Caki2 (cell line): ENCODE measurements around the gene IL21R. TPM values are rescaled to one million over a fixed set of nuclear protein-coding genes. Genes with fewer than 3 reads are reported as not detected.

Source experiments
- DNase-seq: peaks from one replicate; pipeline ENCODE4 v3.0.0-alpha.2; 2015; ENCODE audit warnings: low read depth
- in situ Hi-C: cut with HindIII; loops from 2 replicates; pipeline ENCODE4 v1.10.0; 2016; ENCODE audit warnings: low sequenced_read_pairs, low pct_unique_long_range_greater_than_20kb, mixed read lengths
- total RNA-seq: library from RNA; depleted of rRNA; stranded (reverse); fragments of >200 nt; shearing (Covaris generic); gene quantifications from 2 replicates; pipeline ENCODE4 v1.2.3, GENCODE V29; 2014; ENCODE audit warnings: low replicate concordance

Gene IL21R
- total RNA-seq, 1 experiment from 2014 or later: 1.4 TPM

DNA sequence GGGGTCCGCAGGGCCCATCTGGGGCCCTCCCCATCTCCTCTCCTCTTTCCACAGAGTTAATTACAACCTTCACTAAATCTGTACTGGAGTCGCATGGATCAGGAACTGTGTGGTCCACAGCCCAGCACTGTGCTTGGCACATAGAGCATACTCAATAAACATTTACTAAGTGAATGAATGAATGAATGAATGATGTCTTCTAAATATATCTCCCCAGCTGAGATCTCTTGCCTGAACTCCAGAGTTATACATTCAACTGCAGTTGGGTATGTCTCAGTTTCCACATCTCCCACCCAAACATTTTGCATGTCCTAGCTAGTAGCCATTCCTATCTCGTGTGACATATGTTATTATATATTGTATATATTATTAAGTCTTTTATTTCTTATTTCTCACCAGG is 28.7 kb upstream of the IL21R start:
- no peak for DNase-seq
- in situ Hi-C loops: no loop called here

DNA sequence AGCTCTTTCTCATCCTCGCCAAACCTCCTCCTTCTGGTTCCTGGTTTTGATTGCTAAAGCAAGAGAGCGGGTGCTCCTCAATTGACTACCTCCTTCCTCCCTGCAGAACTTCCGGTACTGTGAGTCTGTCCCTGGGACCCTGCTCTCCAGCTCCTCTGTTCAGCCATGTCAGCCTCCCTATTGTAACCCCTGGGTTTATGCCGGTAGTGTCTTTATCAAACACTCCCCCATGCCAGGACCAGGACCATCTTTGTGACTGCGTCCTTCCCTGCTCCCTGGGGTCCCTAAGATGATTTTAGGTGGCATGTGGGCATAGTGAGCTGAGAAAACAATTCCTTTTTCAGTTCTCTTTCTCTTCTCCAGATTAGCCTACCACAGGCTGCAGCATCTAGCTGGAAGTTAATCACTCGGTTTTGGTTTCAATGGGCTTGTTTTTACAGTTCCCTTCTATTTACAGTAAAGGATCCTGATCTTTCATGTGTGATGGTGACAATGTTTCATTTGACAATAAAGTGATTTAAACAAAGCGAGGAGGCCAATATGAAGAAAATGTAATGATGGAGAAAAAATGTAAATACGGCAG is 27.7 kb upstream of the IL21R start:
- no peak for DNase-seq
- in situ Hi-C loops: no loop called here

DNA sequence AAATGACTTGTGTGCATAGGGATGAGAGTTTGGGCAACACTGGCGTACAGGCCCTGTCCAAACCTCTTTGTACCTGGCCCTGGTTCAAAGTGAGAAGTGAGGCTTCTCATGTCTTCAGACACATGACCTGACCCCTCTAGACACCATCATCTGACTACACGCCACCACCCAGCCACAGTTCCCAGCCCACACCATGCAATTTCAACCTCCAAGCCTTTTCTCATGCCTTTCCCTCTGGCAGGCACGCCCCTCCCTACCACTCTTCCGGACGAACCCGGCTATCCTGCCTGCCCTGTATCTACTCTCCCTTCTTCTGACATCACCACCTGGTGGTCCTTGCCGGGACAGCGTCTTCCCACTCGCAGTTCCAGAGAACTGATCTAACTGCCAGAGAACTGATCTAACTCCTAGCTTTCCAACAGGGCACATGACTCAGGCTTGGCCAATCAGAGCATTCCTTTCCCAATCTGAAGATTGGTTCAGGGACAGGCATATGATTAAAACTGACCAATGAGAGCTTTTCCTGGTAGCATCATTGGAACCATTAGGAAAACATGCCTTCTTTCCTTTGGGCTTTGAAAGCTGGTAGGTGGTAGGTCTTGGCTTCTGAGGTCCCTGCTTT is 27.1 kb upstream of the IL21R start:
- peak; percentile 92 for DNase-seq

DNA sequence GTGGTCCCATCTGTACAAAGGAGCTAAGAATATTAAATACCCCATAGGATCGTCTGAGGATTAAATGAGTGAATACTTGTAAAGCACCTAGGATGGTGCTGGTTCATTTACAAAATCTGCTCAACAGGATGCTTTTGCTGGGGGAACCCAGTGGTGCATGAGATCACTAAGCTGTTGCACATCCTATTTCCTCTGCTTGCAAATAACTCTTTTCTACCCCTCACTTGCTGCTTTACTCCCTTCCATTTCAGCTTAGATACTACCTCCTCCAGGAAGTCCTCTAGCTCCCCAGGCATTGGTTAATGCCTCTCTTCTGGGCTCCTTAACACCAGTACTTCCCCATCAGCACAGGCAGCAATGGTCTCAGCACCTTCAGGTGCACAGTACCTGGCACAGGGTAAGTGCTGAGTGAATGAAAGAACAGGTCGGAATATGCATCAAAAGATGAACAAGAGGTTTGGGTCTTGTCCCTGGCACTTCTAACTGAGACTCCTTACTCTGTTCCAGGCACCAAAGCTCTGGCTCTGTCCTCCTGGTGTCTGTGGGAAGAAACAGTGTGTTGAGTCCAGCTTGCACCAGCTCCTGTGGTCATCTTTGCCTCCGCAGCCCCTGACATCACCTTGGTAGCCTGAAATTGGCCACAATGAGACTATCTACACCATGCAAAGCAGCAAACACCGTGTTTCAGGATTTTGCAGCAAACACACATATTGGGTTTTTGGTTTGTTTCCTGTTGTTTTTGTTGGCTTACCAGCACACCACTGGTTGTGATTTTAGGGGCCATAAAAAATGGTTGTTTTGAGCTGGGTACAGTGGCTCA is 24.1 kb upstream of the IL21R start:
- in situ Hi-C loops: no loop called here
- no peak for DNase-seq

More for the DNA sequence above, 27.1 kb upstream of the IL21R start:
- in situ Hi-C loops: no loop called here

DNA sequence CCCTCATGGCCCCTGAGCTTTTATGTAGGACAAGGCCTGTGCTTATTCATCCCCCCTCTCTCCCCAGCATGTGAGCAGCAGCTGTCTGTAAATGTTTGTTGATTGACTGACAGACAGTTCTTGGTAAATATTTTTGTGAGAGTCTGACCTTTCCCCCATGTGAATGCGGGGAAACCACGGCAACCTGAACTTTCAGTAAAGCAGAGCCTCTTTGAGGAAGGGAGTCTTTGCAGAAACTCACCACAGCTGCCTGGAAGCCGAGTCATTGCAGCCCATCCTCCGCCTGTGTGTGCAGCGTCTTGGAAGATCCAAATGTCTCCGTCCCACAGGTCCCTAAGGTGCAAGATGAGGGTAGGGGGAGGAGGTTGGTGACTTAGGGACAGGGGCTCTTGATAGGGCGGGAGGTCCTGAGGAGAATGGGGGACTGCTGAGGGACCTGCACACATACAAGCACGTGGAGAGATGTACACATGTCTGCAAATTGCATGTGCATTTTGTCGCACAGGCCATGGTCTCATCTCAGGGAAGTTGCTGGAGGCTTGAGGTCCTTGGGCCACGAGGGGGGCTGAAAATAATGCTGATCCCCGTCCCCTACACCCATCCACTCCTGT is 23.0 kb upstream of the IL21R start:
- in situ Hi-C loops: no loop called here
- peak; percentile 43 for DNase-seq

DNA sequence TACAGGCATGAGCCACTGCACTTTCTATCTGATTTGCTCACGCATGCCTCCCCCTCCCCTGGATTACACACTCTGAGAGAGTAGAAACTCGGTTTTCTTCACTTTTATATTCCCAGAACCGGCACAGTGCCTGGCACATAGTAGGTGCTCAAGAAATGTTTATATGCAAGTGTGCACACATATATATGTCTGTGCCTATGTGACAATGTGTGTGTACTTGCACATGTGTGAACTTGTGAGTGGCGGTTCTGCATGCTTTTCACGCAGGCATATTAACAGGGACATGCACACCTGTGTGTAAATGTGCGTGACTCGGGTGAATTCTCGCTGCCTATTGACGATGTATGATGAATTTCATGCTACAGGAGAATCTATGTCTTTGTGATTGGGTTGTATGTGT is 22.1 kb upstream of the IL21R start:
- DNase-seq: no peak
- in situ Hi-C loops: no loop called here

DNA sequence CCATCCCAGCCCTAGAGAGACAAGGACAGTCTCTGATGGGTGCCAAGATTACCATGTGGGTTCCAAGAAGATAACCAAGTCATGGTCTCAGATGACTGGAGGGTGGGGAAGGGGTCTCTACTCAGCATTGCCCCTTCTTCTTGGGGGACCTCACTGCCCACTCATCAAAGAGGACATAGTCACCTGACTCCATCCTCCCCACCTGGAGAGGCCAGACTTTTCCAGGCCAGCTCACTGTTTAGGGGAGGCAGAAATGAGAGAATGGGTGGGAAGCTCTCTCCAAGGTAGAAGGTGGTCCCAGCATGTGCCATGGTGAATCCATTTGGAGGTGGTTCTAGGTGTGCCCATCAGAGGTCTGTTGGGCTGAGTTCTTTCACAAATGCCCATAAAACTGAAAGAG is 20.7 kb upstream of the IL21R start:
- DNase-seq: no peak
- in situ Hi-C loops: no loop called here

DNA sequence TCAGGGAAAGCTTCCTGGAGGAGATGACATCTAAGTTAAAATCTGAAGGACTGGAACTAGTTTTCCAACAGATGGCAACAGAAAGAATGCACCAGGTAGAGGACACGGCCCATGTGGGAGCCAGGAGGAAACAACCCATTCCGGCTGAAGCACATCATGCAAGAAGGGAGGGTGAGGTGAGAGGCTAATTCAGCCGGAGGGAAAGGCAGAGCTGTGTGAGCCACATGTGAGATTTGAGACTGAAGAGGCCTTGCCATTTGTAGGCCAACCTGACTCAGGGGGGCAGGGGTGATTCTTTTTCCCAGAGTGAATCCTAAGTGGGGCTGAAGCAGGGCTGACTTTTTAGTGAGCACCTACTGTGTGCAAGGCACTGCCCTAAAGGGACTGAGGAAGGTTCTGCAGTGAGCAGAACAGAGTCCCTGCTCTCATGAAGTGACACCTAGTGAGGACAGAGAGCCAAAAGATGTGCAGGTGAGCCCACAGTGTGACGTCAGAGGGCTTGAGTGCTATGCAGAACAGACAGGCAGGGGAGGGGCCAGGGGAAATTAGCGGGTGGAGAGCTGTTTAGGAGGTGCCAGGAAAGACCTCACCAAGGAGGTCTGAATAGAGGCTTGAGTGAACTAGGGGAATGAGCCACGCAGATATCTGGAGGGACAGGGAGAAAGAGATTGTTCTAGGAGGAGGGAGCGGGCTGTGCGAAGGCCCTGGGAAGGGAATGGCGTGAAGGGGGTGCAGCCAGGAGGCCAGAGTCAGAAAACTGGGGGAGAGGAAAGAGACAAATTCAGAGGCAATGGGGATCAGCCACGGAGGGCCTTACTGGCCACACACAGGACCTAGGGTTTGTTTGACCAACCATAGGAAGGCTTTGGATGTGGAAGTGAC is 19.8 kb upstream of the IL21R start:
- in situ Hi-C loops: no loop called here
- no peak for DNase-seq

DNA sequence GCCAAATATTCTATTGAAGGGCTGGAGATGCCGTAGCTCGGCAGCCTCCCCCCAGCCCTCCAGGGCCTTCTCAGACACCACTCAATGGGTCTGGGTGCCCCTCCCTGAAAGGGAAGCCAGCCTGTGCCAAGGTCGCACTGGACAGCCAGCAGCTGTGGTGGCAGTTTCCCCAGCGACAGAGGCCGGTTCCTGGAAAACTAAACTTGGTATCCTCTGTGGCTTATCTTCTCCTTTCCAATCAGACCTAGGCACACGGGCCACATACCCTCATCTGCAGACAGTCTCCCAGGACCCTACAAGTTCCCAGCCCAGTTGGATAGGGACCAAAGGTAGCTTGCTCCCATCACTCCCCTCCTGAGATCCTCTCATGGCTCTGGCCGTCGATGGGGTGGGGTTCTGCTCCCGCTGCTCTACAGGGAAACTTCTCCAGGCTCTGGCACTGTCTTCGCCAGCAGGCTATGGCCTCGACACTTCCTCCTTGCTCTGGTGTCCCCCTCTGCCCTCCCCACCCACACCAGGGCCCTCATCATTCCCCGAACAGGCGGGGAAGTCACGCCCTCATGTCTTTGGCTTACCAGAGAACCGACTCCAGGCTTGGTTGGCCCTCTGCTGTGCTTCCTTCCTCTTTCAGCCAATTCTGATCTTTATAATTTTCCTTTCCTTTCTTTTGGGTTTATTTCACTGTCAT is 18.3 kb upstream of the IL21R start:
- DNase-seq: no peak
- in situ Hi-C loops: no loop called here

DNA sequence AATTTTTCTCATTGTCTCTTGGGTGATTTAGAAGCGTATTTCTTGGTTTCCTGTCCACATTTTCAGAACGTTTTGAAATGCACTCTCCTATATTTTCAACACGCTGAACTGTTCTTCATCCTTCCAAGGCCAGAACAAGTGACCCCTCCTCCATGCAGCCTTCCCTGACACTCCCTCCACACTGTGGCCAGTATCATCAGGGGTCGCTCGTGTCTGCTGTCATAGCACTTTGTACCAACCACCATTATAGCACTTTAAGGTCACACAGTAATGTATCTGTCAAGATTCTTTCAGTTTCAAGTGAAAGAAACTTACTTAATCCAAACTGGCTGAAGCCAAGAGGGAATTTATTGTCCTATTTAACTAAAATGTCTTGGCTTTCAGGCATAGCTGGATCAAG is 17.5 kb upstream of the IL21R start:
- DNase-seq: no peak
- in situ Hi-C loops: no loop called here

DNA sequence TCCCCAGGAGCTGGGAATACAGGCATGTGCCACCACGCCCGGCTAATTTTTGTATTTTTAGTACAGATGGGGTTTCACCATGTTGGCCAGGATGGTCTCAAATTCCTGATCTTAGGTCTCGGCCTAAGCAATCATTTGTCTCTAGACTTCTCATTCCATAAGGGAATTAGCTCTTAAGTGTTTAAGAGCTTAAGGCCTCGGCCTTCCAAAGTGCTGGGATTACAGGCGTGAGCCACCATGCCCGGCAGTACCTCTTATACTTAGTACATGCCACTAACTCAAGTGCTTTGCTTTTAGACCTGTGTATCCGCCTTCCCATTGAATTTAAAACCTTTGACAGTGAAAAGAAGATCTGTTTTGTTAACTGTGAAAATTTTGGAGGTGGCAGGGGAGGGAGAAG is 16.6 kb upstream of the IL21R start:
- in situ Hi-C loops: no loop called here
- no peak for DNase-seq

DNA sequence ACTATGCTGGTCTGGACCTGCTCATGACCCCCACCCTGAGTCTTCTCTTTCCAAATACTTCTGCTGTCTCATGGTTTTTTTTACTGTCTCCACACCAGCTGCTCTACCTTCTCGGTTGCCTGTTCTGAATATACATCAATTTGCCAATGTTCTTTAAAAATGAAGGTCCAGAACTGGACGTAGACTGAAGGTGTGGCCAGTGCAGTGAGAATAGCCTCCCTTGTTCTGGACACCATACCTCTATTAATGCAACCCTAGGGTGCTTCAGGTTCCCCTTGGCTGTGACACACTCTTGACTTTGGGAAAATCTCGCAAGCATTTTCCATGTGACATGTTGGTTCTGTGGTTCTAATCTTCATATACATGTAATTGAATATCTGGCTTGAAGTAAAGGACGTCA is 15.3 kb upstream of the IL21R start:
- in situ Hi-C loops: no loop called here
- DNase-seq: no peak

DNA sequence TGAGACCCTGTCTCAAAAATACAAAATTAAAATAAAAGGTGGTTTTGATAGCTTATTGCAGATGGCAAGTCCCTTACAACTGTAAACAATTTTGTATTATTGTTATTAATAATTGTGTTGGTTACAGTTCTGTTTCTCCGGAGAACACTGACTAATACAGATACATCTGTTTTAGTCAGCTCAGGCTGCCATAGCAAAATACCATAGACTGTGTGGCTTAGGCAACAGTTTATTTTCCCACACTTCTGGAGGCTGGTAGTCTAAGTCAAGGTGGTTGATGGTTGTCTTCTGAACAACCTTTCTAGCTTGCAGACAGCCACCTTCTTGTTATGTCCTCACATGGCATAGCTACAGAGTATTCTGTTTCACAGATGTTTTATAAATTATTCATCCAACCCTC is 14.2 kb upstream of the IL21R start:
- in situ Hi-C loops: no loop called here
- no peak for DNase-seq

DNA sequence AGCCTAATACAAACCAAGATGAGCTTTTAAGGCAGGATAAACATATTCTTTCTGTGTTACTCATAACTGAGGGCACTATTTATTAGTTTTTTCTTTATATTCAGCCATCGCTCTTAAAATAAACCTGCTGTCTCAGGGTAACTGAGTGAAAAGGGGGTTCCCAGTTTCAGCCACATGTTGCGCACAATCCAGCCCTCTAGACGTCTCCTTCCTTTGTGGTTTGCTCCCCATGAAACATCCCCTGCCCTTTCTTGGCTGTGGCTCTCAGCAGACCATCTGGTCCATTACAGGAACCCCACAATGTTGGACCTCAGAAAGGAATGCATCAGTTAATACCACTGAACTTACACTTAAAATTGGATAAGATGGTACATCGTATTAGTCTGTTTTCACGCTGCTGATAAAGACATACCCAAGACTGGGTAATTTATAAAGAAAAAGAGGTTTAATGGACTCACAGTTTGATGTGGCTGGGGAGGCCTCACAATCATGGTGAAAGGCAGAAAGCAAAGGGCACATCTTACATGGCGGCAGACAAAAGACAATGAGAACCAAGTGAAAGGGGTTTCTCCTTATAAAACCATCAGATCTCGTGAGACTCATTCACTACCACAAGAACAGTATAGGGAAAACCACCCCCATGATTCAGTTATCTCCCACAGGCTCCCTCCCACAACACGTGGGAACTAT is 12.6 kb upstream of the IL21R start:
- no peak for DNase-seq
- in situ Hi-C loops: no loop called here

DNA sequence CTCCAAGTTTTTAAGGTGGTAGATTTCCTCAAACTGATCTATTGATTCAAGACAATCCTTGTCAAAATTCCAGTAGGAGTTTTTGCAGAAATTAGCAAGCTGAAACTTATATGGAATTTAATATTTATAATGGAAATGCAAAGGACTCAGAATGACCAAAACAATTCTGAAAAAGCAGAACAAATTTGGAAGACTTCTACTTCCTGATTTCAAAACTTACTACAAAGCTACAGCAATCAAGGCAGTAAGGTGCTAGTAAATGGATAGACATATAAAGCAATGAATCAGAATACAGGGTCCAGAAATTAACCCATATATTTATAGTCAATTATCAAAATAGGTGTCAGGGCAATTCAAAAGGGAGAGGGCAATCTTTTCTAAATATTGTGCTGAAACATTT is 11.8 kb upstream of the IL21R start:
- no peak for DNase-seq
- in situ Hi-C loops: no loop called here

DNA sequence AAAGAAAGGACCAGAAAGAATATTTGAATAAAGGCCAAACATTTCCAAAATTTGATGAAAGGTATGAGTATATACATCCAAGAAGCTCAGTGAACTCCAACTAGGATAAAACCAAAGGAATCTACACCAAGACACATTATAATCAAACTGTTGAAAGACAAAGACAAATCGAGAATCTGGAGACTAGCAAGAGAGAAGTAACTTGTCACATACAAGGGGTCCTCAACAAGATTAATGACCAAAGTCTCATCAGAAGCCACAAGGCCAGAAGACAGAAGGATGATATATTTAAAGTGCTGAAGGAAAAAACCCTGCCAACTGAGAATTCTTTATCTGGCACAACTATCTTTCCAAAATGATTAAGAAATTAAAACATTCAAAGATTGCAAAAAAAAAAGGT is 9.3 kb upstream of the IL21R start:
- no peak for DNase-seq
- in situ Hi-C loops: no loop called here

DNA sequence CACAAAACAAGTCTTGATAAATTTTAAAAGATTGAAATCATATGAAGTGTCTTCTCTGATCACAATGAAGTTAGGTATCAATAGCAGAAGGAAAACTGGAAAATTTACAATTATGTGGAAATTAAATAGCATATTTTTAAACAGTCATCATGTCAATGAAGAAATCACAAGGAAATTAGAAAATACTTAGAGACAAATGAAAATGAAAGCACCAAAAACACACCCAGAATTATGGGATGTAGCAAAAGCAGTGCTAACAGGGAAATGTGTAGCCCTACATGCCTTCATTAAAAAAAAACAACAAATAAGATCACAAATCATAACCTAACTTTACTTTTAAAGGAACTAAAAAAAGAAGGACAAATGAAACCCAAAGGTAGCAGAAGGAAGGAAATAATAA is 7.5 kb upstream of the IL21R start:
- no peak for DNase-seq
- in situ Hi-C loops: no loop called here
